PC-9 (cell line): ENCODE measurements around the gene IHH. TPM values are rescaled to one million over a fixed set of nuclear protein-coding genes. Genes with fewer than 3 reads are reported as not detected.

Source experiments
- BruUV-seq: library from RNA; stranded (reverse); fragments of 400-500 nt; replicated peaks from 2 replicates; lab custom pipeline; 2021; lab: Mats Ljungman, UMichigan
- CTCF ChIA-PET: fragments of 300-600 bp; sonication (Branson Sonifier 250); formaldehyde crosslinking; loops from one replicate; lab custom pipeline; 2022; ENCODE audit warnings: antibody characterized with exemption; lab: Charles Lee
- POLR2A ChIA-PET: fragments of 300-600 bp; sonication (Branson Sonifier 250); formaldehyde crosslinking; loops from one replicate; lab custom pipeline; 2022; ENCODE audit warnings: antibody characterized with exemption; ENCODE audit not compliant: unreplicated experiment; lab: Charles Lee
- DNase-seq, 2 experiments: peaks; one replicate each; pipeline versions ENCODE4 v3.0.0 to v3.0.0-alpha.2; 2015 to 2022; ENCODE audit warnings: mixed read lengths in 1 of 2
- H2AFZ ChIP-seq: fragments of 200-600 bp; sonication (generic); 2 replicates; pipeline ENCODE4 v1.8.1; 2017; ENCODE audit warnings: antibody characterized with exemption
- H3F3A ChIP-seq: fragments of 200-600 bp; sonication (generic); 2 replicates; pipeline ENCODE4 v1.8.1; 2017; ENCODE audit warnings: antibody characterized with exemption, mild to moderate bottlenecking, low read depth; ENCODE audit not compliant: insufficient read depth
- H3K27ac ChIP-seq: fragments of 200-600 bp; sonication (generic); 2 replicates; pipeline ENCODE4 v1.6.1; 2016; ENCODE audit warnings: mixed run types
- H3K27me3 ChIP-seq: fragments of 200-600 bp; sonication (generic); 2 replicates; pipeline ENCODE4 v1.6.1; 2016; ENCODE audit warnings: low read depth, mixed run types; ENCODE audit not compliant: insufficient read depth
- H3K36me3 ChIP-seq: fragments of 200-600 bp; sonication (generic); 2 replicates; pipeline ENCODE4 v1.6.1; 2016; ENCODE audit warnings: low read depth, mixed run types
- H3K4me1 ChIP-seq: fragments of 200-600 bp; sonication (generic); replicated peaks from 2 replicates; pipeline ENCODE4 v1.6.1; 2016; ENCODE audit warnings: mixed run types; ENCODE audit not compliant: insufficient read depth
- H3K4me2 ChIP-seq: fragments of 200-600 bp; sonication (generic); 2 replicates; pipeline ENCODE4 v1.6.1; 2017; ENCODE audit warnings: mixed run types
- H3K4me3 ChIP-seq: fragments of 200-600 bp; sonication (generic); 2 replicates; pipeline ENCODE4 v1.6.1; 2016; ENCODE audit warnings: mixed run types
- H3K79me2 ChIP-seq: fragments of 200-600 bp; sonication (generic); 2 replicates; pipeline ENCODE4 v1.6.1; 2017; ENCODE audit warnings: low read depth, mixed run types
- H3K9me2 ChIP-seq: fragments of 200-600 bp; sonication (generic); 2 replicates; pipeline ENCODE4 v1.8.1; 2017; ENCODE audit warnings: mild to moderate bottlenecking; ENCODE audit not compliant: insufficient read depth
- H3K9me3 ChIP-seq: fragments of 200-600 bp; sonication (generic); 2 replicates; pipeline ENCODE4 v1.8.1; 2016; ENCODE audit warnings: low read depth; ENCODE audit not compliant: insufficient read depth
- H4K20me1 ChIP-seq: fragments of 200-600 bp; sonication (generic); 2 replicates; pipeline ENCODE4 v1.8.1; 2017; ENCODE audit not compliant: insufficient read depth
- EZH2 ChIP-seq: fragments of 200-600 bp; sonication (generic); IDR thresholded peaks from 2 replicates; pipeline ENCODE4 v1.8.0; 2017; ENCODE audit warnings: antibody characterized with exemption, low read depth
- intact Hi-C: fragments of 100-400 bp; cut with micrococcal nuclease; formaldehyde crosslinking; loops from one replicate; pipeline ENCODE4 v1.10.0; 2022; ENCODE audit not compliant: unreplicated experiment
- microRNA-seq: library from miRNA; unstranded; fragments of <30 nt; microRNA quantifications from one replicate; pipeline ENCODE4 v1.2.0, GENCODE V29; 2021; ENCODE audit warnings: borderline number of aligned reads, borderline replicate concordance
- total RNA-seq: library from RNA; stranded (reverse); gene quantifications from 2 replicates; pipeline ENCODE4 v1.2.3, GENCODE V29; 2021
- TF ChIP-seq, protein P1 (sequence below): fragments of 200-600 bp; sonication (generic); conservative IDR thresholded peaks from 2 replicates; pipeline ENCODE4 v1.6.1; 2017; ENCODE audit warnings: mixed run types, antibody characterized with exemption, mild to moderate bottlenecking, moderate library complexity

Gene IHH
- total RNA-seq, 1 experiment from 2014 or later = not detected

DNA sequence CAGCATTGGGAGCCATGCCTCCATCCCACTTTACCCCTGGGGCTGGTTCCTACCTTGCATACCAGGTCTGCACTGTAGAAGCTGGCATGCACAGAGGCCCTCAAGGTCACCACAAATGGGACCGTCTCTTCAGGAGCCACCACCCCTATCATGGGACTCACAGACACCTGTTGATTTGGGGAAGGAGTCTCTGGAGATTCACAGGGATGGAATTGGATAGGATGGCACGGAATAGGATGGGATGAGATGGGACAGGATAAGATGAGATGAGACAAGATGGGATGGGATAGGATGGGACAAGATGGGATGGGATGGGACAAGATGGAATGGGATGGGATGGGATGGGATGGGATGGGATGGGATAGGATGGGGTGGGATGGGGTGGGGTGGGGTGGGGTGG is 51.4 kb downstream of the IHH start:
- no TSS peak for BruUV-seq
- no peaks in the 10 kb centered on the region for H3K4me1 ChIP-seq
- no peaks in the 10 kb centered on the region for H3K9me3 ChIP-seq
- no peaks in the 10 kb centered on the region for H3K36me3 ChIP-seq
- TF ChIP-seq, protein P1, sequence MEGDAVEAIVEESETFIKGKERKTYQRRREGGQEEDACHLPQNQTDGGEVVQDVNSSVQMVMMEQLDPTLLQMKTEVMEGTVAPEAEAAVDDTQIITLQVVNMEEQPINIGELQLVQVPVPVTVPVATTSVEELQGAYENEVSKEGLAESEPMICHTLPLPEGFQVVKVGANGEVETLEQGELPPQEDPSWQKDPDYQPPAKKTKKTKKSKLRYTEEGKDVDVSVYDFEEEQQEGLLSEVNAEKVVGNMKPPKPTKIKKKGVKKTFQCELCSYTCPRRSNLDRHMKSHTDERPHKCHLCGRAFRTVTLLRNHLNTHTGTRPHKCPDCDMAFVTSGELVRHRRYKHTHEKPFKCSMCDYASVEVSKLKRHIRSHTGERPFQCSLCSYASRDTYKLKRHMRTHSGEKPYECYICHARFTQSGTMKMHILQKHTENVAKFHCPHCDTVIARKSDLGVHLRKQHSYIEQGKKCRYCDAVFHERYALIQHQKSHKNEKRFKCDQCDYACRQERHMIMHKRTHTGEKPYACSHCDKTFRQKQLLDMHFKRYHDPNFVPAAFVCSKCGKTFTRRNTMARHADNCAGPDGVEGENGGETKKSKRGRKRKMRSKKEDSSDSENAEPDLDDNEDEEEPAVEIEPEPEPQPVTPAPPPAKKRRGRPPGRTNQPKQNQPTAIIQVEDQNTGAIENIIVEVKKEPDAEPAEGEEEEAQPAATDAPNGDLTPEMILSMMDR = no peak
- no peak for TF ChIP-seq EZH2
- no peak overlapping the region for H3K4me3 ChIP-seq
- peaks cover 16% of the 10 kb centered on the region for H3K27me3 ChIP-seq
- no peak for DNase-seq
- CTCF ChIA-PET = no interaction called here
- H3K9me2 ChIP-seq = no peaks in the 10 kb centered on the region
- no peak overlapping the region for H3K4me2 ChIP-seq
- no peak overlapping the region for H2AFZ ChIP-seq
- no peaks in the 10 kb centered on the region for H3F3A ChIP-seq
- POLR2A ChIA-PET = no interaction called here
- H4K20me1 ChIP-seq = no peaks in the 10 kb centered on the region
- intact Hi-C loops = no loop called here
- no peaks in the 10 kb centered on the region for H3K79me2 ChIP-seq
- H3K27ac ChIP-seq = no peak overlapping the region

Small RNA genes lying within 50 kb of the gene (microRNA-seq; reads per million reads assigned to microRNA genes)
- not detected for gene MIR3131

Other genes with a start within 250 kb of the IHH start
- gene PRKAG3, start 229.1 kb downstream of the IHH start, total RNA-seq = not detected in 2 replicates
- gene WNT6, start 201.1 kb downstream of the IHH start, total RNA-seq = 0.33 and 0.45 TPM in 2 replicates
- 1.2 and 2.3 TPM in 2 replicates for gene WNT10A, start 180.1 kb downstream of the IHH start, total RNA-seq
- gene CDK5R2, start 101.3 kb downstream of the IHH start, total RNA-seq = 0.17 and 0.20 TPM in 2 replicates
- gene FEV, start 75.7 kb downstream of the IHH start, total RNA-seq = not detected in 2 replicates
- gene CRYBA2, start 67.5 kb downstream of the IHH start, total RNA-seq = not detected in 2 replicates
- gene CFAP65, start 19.4 kb downstream of the IHH start, total RNA-seq = not detected in 2 replicates
- 9.8 and 11.2 TPM in 2 replicates for gene NHEJ1, start 99.9 kb upstream of the IHH start, total RNA-seq
- 7.1 and 7.9 TPM in 2 replicates for gene SLC23A3, start 109.1 kb upstream of the IHH start, total RNA-seq
- 36.5 and 37.1 TPM in 2 replicates for gene CNPPD1, start 116.0 kb upstream of the IHH start, total RNA-seq
- 77.0 and 84.4 TPM in 2 replicates for gene RETREG2, start 117.4 kb upstream of the IHH start, total RNA-seq
- 24.6 and 39.4 TPM in 2 replicates for gene ZFAND2B, start 145.9 kb upstream of the IHH start, total RNA-seq
- 33.7 and 41.4 TPM in 2 replicates for gene ABCB6, start 158.0 kb upstream of the IHH start, total RNA-seq
- gene ATG9A, start 168.7 kb upstream of the IHH start, total RNA-seq = 56.0 and 64.5 TPM in 2 replicates
- gene ANKZF1, start 168.9 kb upstream of the IHH start, total RNA-seq = 62.2 and 65.1 TPM in 2 replicates
- 7.9 and 10.8 TPM in 2 replicates for gene GLB1L, start 184.5 kb upstream of the IHH start, total RNA-seq
- 39.6 and 47.2 TPM in 2 replicates for gene STK16, start 184.6 kb upstream of the IHH start, total RNA-seq
- not detected in 2 replicates for gene TUBA4B, start 192.3 kb upstream of the IHH start, total RNA-seq
- 118 and 157 TPM in 2 replicates for gene TUBA4A, start 193.0 kb upstream of the IHH start, total RNA-seq
- gene DNAJB2, start 218.4 kb upstream of the IHH start, total RNA-seq = 38.5 and 47.5 TPM in 2 replicates
- not detected in 2 replicates for gene PTPRN, start 248.5 kb upstream of the IHH start, total RNA-seq